GM18870 (cell line): ENCODE results near the gene TLE3.

ENCODE experiments used
- ATAC-seq: cut with Tn5 transposase; IDR thresholded peaks from one replicate; pipeline ENCODE4 v1.9.1; 2021; ENCODE audit warnings: moderate library complexity; ENCODE audit not compliant: unreplicated experiment

The TLE3 gene

DNA sequence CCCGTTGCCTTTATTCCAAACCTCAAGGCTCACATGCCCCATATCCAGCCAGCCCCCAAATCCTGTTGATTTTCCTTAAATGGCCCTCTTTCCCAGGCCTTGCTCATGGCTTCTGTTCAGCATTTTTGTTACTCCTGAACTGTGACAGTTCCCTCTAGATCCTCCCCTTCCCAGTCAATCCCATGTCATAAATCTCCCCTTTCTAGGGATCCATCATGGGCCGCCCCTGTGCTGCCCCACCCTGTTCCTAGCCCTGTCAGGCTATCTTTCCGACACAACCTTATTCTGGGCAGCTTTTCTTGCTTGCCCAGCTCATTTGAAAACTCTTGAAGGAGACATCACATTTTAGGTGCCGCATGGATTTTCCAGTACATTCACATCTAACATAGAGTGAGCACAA is 84.8 kb downstream of the TLE3 start:
- ATAC-seq, result no peak

- no peak for ATAC-seq
Measured at GRCh38 chr15:70008697-70009290, 88.9 kb downstream of the TLE3 start.

DNA sequence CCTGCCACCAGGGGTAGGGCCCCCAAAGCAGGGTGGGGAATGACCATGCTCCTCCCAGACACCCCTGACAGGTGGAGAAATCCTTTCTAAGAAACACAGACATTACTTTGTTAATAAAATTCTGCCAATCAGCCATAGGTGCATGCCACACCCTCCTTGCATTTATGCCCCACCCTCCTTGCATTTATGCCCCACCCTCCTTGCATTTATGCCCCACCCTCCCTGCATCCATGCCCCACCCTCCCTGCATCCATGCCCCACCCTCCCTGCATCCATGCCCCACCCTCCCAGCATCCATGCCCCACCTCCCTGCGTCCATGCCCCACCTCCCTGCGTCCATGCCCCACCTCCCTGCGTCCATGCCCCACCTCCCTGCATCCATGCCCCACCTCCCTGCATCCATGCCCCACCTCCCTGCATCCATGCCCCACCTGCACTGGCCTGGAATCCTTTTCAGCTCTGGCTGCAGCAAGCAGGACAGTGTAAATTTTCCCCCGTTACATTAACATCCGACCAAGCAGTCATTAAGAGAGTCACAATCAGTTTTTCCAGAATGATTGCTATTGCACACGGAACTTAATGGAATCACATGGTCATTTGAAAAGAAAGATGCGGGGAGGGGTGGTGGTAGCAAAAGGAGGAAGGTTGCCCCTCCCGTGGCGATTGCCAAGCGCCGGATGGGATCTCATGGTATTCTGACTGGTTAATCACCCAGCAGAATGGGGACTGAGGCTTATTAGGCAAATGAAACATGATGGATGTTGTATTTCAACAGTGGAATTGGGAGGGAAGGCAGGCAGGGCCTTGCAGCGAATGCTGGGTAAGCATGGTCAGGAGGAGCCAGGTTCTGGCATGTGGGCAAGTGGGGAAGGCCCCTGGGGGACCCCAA is 91.2 kb downstream of the TLE3 start:
- no peak for ATAC-seq

DNA sequence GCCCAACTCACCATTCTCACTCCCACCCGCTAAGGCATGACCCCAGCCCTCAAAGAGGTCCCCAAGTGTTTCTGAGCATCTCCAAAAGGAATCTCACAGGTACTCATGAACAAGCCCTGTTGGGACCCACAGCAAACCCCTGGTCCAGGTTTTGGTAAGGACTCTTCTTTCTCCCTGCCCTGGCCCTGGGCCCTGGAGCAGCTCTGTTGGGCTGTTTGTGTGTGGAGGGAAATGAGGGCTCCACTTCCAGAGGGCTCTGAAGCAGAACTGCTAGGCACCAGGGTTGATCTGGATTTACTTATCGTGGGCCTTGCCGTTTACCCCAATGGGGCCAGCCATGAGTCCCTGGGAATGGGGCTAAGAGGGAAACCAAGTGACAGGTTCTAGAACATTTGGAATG is 92.9 kb downstream of the TLE3 start:
- no peak for ATAC-seq

DNA sequence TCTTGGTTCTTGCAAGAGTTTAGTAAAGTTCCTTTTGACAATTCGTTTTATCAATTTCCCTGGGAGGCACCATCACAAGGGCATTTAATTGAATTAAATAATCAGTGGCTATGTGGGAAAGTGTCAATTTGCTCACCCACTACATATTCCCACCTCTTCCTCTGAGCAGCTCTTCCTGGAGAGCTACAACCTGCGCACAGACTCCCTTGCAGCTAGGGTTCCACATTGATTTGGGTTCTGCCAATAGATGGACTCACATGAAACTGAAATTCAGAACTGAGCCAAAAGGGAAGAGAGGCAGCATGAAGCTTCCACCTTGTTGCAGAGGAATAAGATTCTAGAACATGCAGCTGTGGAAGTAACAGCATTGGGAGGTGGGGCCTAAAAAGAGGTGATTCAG is 94.8 kb downstream of the TLE3 start:
- ATAC-seq, result no peak

GRCh38 chr15:70001859-70002258 is 95.9 kb downstream of the TLE3 start:
- no peak for ATAC-seq

DNA sequence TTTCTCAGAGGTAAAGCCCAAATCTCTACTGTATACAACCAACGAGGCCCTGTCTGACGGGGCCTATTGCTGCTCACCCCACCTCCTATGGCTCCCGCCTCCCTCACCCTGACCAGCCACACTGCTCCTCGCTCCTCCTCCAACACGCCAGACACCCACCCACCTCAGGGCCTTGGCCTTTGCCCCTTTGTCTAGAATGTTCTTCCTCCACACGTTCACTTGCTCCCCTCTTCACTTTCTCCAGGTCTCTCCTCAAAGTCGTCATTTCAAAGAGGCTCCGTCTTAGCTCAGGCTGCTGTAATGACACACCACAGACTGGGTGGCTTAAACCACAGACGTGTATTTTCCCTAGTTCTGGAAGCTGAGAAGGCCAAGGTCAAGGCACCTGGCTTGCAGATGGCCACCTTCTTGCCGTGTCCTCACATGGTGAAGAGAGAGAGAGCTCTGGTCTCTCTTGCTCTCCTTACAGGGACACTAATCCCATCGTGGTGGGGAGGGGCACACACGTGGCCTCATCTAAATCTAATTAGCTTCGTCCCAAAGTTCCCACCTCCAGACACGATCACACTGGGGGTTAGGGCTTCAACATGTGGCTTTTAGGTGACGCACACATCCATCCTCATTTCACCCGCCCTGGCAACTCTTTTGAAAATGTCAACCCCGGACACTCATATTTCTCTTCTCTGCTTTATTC is 98.2 kb downstream of the TLE3 start:
- no peak for ATAC-seq

DNA sequence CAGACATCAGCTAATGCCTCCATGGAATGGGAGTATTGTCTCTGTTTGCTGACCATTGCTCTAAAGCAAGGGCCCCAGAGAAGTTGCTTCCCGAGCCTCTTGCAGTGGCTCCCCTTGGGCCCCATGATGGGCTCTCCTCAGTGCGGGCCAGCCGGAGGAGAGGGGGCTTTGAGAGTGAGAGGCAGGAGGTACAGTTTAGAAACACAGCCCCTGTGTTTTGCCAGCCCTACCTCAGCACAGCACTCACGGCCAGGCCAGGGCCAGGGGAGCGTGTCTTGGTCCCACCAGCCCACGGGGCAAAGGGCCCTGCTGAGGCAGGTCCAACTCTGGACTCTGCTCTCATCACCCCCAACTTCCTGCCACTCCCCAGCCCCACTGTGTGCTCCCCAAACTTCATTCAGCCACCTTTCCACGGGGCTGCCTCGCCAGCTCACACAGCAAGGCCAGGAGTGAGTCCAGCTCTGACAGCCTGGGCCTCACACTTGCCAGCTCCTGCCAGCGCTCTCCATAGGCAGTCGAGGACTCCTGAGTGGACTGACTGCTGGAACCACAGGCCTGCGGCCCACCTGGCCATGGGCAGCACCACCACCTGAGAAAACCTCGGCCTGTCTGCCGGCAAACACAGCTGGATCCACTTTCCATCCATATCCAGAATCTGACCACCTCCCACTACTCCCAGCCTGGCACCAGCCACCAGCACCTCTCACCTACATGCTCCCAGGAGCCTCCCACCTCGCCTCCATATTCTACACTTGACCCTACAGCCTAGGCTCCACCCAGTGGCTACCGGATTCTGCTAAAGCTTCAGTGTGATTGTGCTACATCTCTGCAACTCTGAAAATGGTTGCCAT is 99.0 kb downstream of the TLE3 start:
- no peak for ATAC-seq

DNA sequence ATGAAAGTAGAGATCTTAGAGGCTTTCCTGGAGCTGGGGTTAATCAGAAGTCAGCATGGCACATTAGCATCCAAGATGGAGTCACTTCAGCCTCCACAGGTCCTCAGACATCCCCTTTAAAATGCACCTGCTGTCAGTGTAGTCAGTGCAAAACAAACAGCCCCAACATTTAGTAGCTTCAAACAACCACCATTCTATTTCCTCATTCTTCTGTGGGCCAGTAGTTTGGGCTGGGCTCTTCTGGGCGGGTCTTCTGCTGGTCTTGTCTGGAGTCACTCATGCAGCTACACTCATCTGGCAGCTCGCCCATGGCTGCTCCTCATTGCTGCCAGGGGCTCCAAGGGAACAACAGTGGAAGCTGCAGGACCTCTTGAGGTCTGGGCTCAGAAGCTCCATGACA is 99.9 kb downstream of the TLE3 start:
- ATAC-seq, result no peak
